Calu3 (cell line): ENCODE results near the gene ATG4C. TPM values are rescaled to one million over a fixed set of nuclear protein-coding genes. Genes with fewer than 3 reads are reported as not detected.
"Not testable (repeated sequence)": the region's sequence is repeated elsewhere in the genome, so short reads cannot be mapped to it uniquely, and the experiment has no call there.

Experiments used
- Bru-seq: library from RNA; stranded (reverse); fragments of 400-500 nt; gene quantifications from one replicate; lab custom pipeline; 2021; lab: Mats Ljungman, UMichigan
- BruChase-seq, 2 experiments: library from RNA; stranded (reverse); fragments of 400-500 nt; gene quantifications; one replicate each; lab custom pipeline; 2021; lab: Mats Ljungman, UMichigan
- BruUV-seq: library from RNA; stranded (reverse); fragments of 400-500 nt; replicated peaks from 2 replicates; lab custom pipeline; 2021; lab: Mats Ljungman, UMichigan
- CTCF ChIA-PET: fragments of 300-600 bp; sonication (Branson Sonifier 250); formaldehyde crosslinking; loops from one replicate; lab custom pipeline; 2022; ENCODE audit warnings: antibody characterized with exemption; lab: Charles Lee
- DNase-seq: peaks from one replicate; pipeline ENCODE4 v3.0.0; 2022
- H3K27ac Mint-ChIP-seq: one replicate; pipeline ENCODE4 v1.8.0; 2022; ENCODE audit warnings: mixed read lengths; ENCODE audit not compliant: unreplicated experiment
- H3K27me3 Mint-ChIP-seq: one replicate; pipeline ENCODE4 v1.8.0; 2022; ENCODE audit warnings: mixed read lengths; ENCODE audit not compliant: unreplicated experiment
- H3K36me3 Mint-ChIP-seq: one replicate; pipeline ENCODE4 v1.8.0; 2022; ENCODE audit warnings: mild to moderate bottlenecking, moderate library complexity, mixed read lengths; ENCODE audit not compliant: insufficient read depth, unreplicated experiment
- H3K4me1 Mint-ChIP-seq: one replicate; pipeline ENCODE4 v1.8.0; 2022; ENCODE audit warnings: mild to moderate bottlenecking, low read depth, mixed read lengths; ENCODE audit not compliant: unreplicated experiment
- H3K4me3 Mint-ChIP-seq: one replicate; pipeline ENCODE4 v1.8.0; 2022; ENCODE audit warnings: mild to moderate bottlenecking, low read depth, moderate library complexity, mixed read lengths; ENCODE audit not compliant: unreplicated experiment
- H3K9me3 Mint-ChIP-seq: one replicate; pipeline ENCODE4 v1.8.0; 2022; ENCODE audit warnings: low read depth, mixed read lengths; ENCODE audit not compliant: unreplicated experiment
- intact Hi-C: fragments of 100-400 bp; cut with micrococcal nuclease; formaldehyde crosslinking; loops from one replicate; pipeline ENCODE4 v1.10.0; 2022; ENCODE audit not compliant: unreplicated experiment
- long read RNA-seq: library from polyadenylated mRNA; stranded (forward); transcript quantifications from one replicate; pipeline ENCODE4 v2.0.0, GENCODE V29; 2022
- total RNA-seq: library from RNA; stranded (reverse); gene quantifications from 2 replicates; pipeline ENCODE4 v1.2.3, GENCODE V29; 2022
- TF ChIP-seq, protein P1 (sequence below): fragments of 200-600 bp; IDR thresholded peaks from one replicate; pipeline ENCODE4 v1.8.0; 2022; ENCODE audit warnings: antibody characterized with exemption; ENCODE audit not compliant: unreplicated experiment

Gene ATG4C, protein sequence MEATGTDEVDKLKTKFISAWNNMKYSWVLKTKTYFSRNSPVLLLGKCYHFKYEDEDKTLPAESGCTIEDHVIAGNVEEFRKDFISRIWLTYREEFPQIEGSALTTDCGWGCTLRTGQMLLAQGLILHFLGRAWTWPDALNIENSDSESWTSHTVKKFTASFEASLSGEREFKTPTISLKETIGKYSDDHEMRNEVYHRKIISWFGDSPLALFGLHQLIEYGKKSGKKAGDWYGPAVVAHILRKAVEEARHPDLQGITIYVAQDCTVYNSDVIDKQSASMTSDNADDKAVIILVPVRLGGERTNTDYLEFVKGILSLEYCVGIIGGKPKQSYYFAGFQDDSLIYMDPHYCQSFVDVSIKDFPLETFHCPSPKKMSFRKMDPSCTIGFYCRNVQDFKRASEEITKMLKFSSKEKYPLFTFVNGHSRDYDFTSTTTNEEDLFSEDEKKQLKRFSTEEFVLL
- total RNA-seq = 9.1 and 12.4 TPM in 2 replicates
- percentile 57 among the genes with signal in this experiment for Bru-seq, nascent RNA
- percentile 51 among the genes with signal in this experiment for BruChase-seq, experiment 1, labeled RNA remaining after a 6-hour chase
- BruChase-seq, experiment 2, labeled RNA remaining after a 2-hour chase = percentile 56 among the genes with signal in this experiment
- long read RNA-seq, transcript ATG4C-203 (11 exons, 2,890 nt) = major isoform, 11 of 26 reads
- long read RNA-seq, transcript ATG4C-201 (11 exons, 2,938 nt) = minor isoform, 10 of 26 reads
- long read RNA-seq, partial matches to known transcripts = 0 of 26 reads
- long read RNA-seq, other reads (novel, unspliced or antisense) = 5 of 26 reads

GRCh38 chr1:62783736-62784508 is at the start of gene ATG4C:
Gene ATG4C (plus strand): TSS chr1:62784132. CDS start chr1:62803787, 19,655 bp downstream.
- TF ChIP-seq, protein P1, sequence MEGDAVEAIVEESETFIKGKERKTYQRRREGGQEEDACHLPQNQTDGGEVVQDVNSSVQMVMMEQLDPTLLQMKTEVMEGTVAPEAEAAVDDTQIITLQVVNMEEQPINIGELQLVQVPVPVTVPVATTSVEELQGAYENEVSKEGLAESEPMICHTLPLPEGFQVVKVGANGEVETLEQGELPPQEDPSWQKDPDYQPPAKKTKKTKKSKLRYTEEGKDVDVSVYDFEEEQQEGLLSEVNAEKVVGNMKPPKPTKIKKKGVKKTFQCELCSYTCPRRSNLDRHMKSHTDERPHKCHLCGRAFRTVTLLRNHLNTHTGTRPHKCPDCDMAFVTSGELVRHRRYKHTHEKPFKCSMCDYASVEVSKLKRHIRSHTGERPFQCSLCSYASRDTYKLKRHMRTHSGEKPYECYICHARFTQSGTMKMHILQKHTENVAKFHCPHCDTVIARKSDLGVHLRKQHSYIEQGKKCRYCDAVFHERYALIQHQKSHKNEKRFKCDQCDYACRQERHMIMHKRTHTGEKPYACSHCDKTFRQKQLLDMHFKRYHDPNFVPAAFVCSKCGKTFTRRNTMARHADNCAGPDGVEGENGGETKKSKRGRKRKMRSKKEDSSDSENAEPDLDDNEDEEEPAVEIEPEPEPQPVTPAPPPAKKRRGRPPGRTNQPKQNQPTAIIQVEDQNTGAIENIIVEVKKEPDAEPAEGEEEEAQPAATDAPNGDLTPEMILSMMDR = no peak
- Mint-ChIP-seq H3K4me3 (no peak within 1 kb of the TSS), H3K9me3 (no peaks in the 10 kb centered on the region), H3K36me3 (no peaks in the 10 kb centered on the region), H3K27ac (no peak within 1 kb of the TSS), H3K4me1 (peaks cover 13% of the 10 kb centered on the region), H3K27me3 (peaks cover 15% of the 10 kb centered on the region)
- no TSS peak for BruUV-seq
- CTCF ChIA-PET = interaction anchor here (0.7 to 1.2 kb wide), 4 partner anchors 127 to 915 kb away, joined by 3 to 6 read pairs (median 3); no protein-coding TSS in a partner anchor
- peak; percentile 92 for DNase-seq
- intact Hi-C loops = loop anchor here (2.0 kb wide), 1 partner anchor 23 kb away; no protein-coding TSS in a partner anchor

- H3K36me3 Mint-ChIP-seq = no peaks in the 10 kb centered on the region
- intact Hi-C loops = no loop called here
- CTCF ChIA-PET = interaction anchor here (0.6 kb wide), 1 partner anchor 396 kb away, joined by 3 read pairs; no protein-coding TSS in a partner anchor
- H3K27ac Mint-ChIP-seq = no peak overlapping the region
- H3K27me3 Mint-ChIP-seq = no peaks in the 10 kb centered on the region
- H3K4me1 Mint-ChIP-seq = peaks cover 24% of the 10 kb centered on the region
- TF ChIP-seq, protein P1 = no peak
- DNase-seq = no peak
- BruUV-seq = no TSS peak
- no peak overlapping the region for H3K4me3 Mint-ChIP-seq
- H3K9me3 Mint-ChIP-seq = peaks cover 8% of the 10 kb centered on the region
These were observed 48.3 kb upstream of the ATG4C start for GRCh38 chr1:62735491-62736171.

- H3K27ac Mint-ChIP-seq, H3K4me1 Mint-ChIP-seq, CTCF ChIA-PET, BruUV-seq, H3K27me3 Mint-ChIP-seq, intact Hi-C loops, H3K4me3 Mint-ChIP-seq, DNase-seq, H3K36me3 Mint-ChIP-seq: not testable (repeated sequence)
- peaks cover 12% of the 10 kb centered on the region for H3K9me3 Mint-ChIP-seq
These were observed 43.2 kb upstream of the ATG4C start for GRCh38 chr1:62740701-62741100.

DNA sequence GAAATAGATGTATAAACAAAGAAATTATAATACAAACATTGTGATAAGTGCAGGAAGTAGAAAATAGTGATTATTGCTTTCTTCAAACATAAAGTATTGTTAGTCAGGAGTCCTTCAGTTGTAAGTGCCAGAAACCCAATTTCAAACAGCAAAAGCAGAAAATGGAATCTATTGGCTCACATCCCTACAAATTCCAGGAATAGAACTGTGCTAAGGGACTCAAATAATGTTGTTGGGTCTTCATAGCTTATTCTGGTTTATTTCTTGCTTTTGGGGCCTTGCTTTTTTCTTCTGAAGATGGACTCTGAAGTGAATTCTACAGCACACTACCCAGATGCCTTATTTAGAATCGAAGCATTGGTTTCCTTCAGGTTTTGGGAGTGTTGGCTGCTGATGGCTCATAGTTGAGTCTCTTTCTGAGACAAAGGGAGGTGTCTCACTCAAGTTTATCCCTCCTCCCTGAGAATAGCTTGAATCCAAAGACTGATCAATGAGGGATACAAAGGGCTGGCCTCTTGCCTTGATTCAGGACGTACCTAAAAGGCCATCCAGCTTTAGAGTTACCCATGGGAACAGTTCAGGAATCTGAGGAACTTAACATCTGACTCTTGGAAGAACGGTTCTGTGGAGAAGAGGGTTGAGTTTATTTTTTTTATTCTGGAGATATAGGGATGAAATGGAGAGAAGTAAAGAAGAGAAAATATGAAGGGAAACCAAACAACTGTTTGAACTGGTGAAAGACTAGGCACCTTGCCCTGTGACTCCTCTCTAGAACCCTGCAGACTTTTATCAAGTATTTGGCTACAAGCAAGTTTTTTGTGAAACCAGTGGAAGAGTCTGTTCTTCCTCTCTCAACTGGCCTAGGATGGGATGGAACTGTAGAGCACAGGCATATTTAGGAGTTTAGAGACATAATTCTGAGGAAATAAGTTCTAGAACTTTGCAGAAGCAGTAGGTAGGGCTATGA is 39.0 kb upstream of the ATG4C start:
- Mint-ChIP-seq H3K36me3 (no peaks in the 10 kb centered on the region), H3K9me3 (peaks cover 8% of the 10 kb centered on the region), H3K4me1 (no peaks in the 10 kb centered on the region), H3K27ac (no peak overlapping the region), H3K27me3 (no peaks in the 10 kb centered on the region), H3K4me3 (no peak overlapping the region)
- TF ChIP-seq, protein P1 = no peak
- DNase-seq = no peak
- CTCF ChIA-PET = interaction anchor here (3.1 kb wide), 1 partner anchor 237 kb away, joined by 23 read pairs; no protein-coding TSS in a partner anchor
- BruUV-seq = no TSS peak
- intact Hi-C loops = no loop called here
